ENCODE results near the gene TM4SF4.

The TM4SF4 gene

GRCh38 chr3:149552700-149553099 is 78.2 kb downstream of the TM4SF4 start:
- no peak for ATAC-seq
- TF ChIP-seq ZFP3 (CRISPR knock-in tag; IDR thresholded peaks at IDR 0.05): no peak
- no peak for TF ChIP-seq ISL1 (CRISPR knock-in tag; IDR thresholded peaks at IDR 0.05)
- TF ChIP-seq, protein P1, sequence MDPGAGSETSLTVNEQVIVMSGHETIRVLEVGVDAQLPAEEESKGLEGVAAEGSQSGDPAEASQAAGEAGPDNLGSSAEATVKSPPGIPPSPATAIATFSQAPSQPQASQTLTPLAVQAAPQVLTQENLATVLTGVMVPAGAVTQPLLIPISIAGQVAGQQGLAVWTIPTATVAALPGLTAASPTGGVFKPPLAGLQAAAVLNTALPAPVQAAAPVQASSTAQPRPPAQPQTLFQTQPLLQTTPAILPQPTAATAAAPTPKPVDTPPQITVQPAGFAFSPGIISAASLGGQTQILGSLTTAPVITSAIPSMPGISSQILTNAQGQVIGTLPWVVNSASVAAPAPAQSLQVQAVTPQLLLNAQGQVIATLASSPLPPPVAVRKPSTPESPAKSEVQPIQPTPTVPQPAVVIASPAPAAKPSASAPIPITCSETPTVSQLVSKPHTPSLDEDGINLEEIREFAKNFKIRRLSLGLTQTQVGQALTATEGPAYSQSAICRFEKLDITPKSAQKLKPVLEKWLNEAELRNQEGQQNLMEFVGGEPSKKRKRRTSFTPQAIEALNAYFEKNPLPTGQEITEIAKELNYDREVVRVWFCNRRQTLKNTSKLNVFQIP (CRISPR knock-in tag; IDR thresholded peaks at IDR 0.05; ENCODE audit: borderline replicate concordance, low read depth): no peak
- no peak for TF ChIP-seq CSDC2 (CRISPR knock-in tag; IDR thresholded peaks at IDR 0.05)
